H1 (cell line): ENCODE results near the gene HEPHL1. TPM values are rescaled to one million over a fixed set of nuclear protein-coding genes. Genes with fewer than 3 reads are reported as not detected.
A peak's percentile ranks its signal among the peaks of the same experiment; 100 is the strongest.

Experiments used
- CTCF ChIA-PET: fragments of 300-600 bp; sonication (Branson Sonifier 250); formaldehyde crosslinking; loops from one replicate; lab custom pipeline; 2021; ENCODE audit not compliant: partially characterized antibody; lab: Charles Lee
- POLR2A ChIA-PET: fragments of 300-600 bp; sonication (Branson Sonifier 250); formaldehyde crosslinking; loops from one replicate; lab custom pipeline; 2021; ENCODE audit warnings: inconsistent platforms; ENCODE audit not compliant: partially characterized antibody; lab: Charles Lee
- DNase-seq, 2 experiments: peaks; one replicate each; pipeline versions ENCODE4 v3.0.0 to v3.0.0-alpha.2; 2010 to 2022; ENCODE audit warnings: low spot score in 2 of 2, low read depth in 1 of 2, mixed read lengths in 1 of 2
- FAIRE-seq: peaks from 2 replicates; lab custom pipeline; 2011; peaks lifted over from hg19 to GRCh38; lab: Jason Lieb, UNC
- H2AFZ ChIP-seq: 2 replicates; pipeline ENCODE4 v1.8.1; 2012; ENCODE audit warnings: low read length, inconsistent platforms
- H2AK5ac ChIP-seq: 2 replicates; pipeline ENCODE4 v1.6.1; 2013; ENCODE audit warnings: low read depth, low read length
- H2BK120ac ChIP-seq: replicated peaks from 2 replicates; pipeline ENCODE3; 2013; ENCODE audit warnings: low read depth, low read length, inconsistent platforms
- H2BK12ac ChIP-seq: 2 replicates; pipeline ENCODE4 v1.6.1; 2013; ENCODE audit warnings: low read depth, low read length
- H2BK15ac ChIP-seq: 2 replicates; pipeline ENCODE4 v1.6.1; 2013; ENCODE audit warnings: low read length
- H2BK20ac ChIP-seq: 2 replicates; pipeline ENCODE4 v1.6.1; 2013; ENCODE audit warnings: low read length
- H2BK5ac ChIP-seq: 2 replicates; pipeline ENCODE4 v1.6.1; 2013; ENCODE audit warnings: low read depth, low read length
- H3K14ac ChIP-seq: 2 replicates; pipeline ENCODE4 v1.6.1; 2013; ENCODE audit warnings: inconsistent platforms; ENCODE audit not compliant: insufficient read length
- H3K18ac ChIP-seq: 2 replicates; pipeline ENCODE4 v1.6.1; 2013; ENCODE audit warnings: low read length; ENCODE audit errors: extremely low read depth
- H3K23ac ChIP-seq: 2 replicates; pipeline ENCODE4 v1.6.1; 2013; ENCODE audit warnings: inconsistent platforms; ENCODE audit not compliant: insufficient read length
- H3K23me2 ChIP-seq: 2 replicates; pipeline ENCODE4 v1.6.1; 2013; ENCODE audit warnings: low read depth, low read length
- H3K27ac ChIP-seq: 2 replicates; pipeline ENCODE4 v1.6.1; 2011; ENCODE audit warnings: low read depth, low read length, inconsistent platforms
- H3K27me3 ChIP-seq, 4 experiments: replicated peaks in 1 of 4; 1 replicate in 1 of 4; 2 replicates in 3 of 4; pipeline versions ENCODE4 v1.6.1 to v1.8.1; 2011 to 2013; ENCODE audit warnings: low read length in 3 of 4, mild to moderate bottlenecking in 3 of 4, inconsistent platforms in 2 of 4, mixed read lengths in 2 of 4, moderate library complexity in 1 of 4; ENCODE audit not compliant: control insufficient read depth in 3 of 4, insufficient read depth in 3 of 4; ENCODE audit errors: extremely low read depth in 1 of 4
- H3K36me3 ChIP-seq, 4 experiments: 2 replicates each; pipeline versions ENCODE4 v1.6.1 to v1.8.1; 2011 to 2013; ENCODE audit warnings: mild to moderate bottlenecking in 4 of 4, low read length in 3 of 4, moderate library complexity in 2 of 4, control low read depth in 1 of 4, inconsistent platforms in 1 of 4; ENCODE audit not compliant: insufficient read depth in 4 of 4, control insufficient read depth in 2 of 4
- H3K4ac ChIP-seq: replicated peaks from 2 replicates; pipeline ENCODE3; 2013; ENCODE audit warnings: low read length, low read depth, mixed read lengths, inconsistent platforms; ENCODE audit not compliant: insufficient read length
- H3K4me1 ChIP-seq, 4 experiments: replicated peaks in 1 of 4; 1 replicate in 1 of 4; 2 replicates in 3 of 4; pipeline versions ENCODE4 v1.6.1 to v1.8.1; 2011 to 2013; ENCODE audit warnings: low read length in 3 of 4, inconsistent platforms in 2 of 4, mixed read lengths in 1 of 4; ENCODE audit not compliant: insufficient read depth in 4 of 4, control insufficient read depth in 3 of 4
- H3K4me2 ChIP-seq, 2 experiments: 2 replicates each; pipeline versions ENCODE4 v1.6.1 to v1.8.1; 2011 to 2013; ENCODE audit warnings: low read depth in 2 of 2, low read length in 2 of 2, control low read depth in 1 of 2, inconsistent platforms in 1 of 2, mild to moderate bottlenecking in 1 of 2; ENCODE audit not compliant: insufficient read depth in 1 of 2
- H3K4me3 ChIP-seq, 4 experiments: fragments of 200-600, 300-600 bp in 1 of 4; sonication (generic), shearing (Covaris generic), sonication (Bioruptor Twin) in 1 of 4; 2 replicates each; pipeline versions ENCODE4 v1.5.1 to v1.8.1; 2011 to 2016; ENCODE audit warnings: low read length in 4 of 4, low read depth in 3 of 4, control low read depth in 2 of 4, inconsistent platforms in 2 of 4, mild to moderate bottlenecking in 2 of 4, mixed read lengths in 1 of 4, moderate library complexity in 1 of 4; ENCODE audit not compliant: insufficient read depth in 2 of 4; ENCODE audit errors: extremely low read depth in 1 of 4
- H3K56ac ChIP-seq: replicated peaks from 2 replicates; pipeline ENCODE3; 2013; ENCODE audit warnings: low read depth, mild to moderate bottlenecking, mixed read lengths, low read length, inconsistent platforms; ENCODE audit not compliant: insufficient read length
- H3K79me1 ChIP-seq: 2 replicates; pipeline ENCODE4 v1.6.1; 2013; ENCODE audit warnings: low read depth, low read length, control low read depth
- H3K79me2 ChIP-seq, 2 experiments: 2 replicates each; pipeline versions ENCODE4 v1.6.1 to v1.8.1; 2012 to 2013; ENCODE audit warnings: low read length in 2 of 2, mild to moderate bottlenecking in 2 of 2, inconsistent platforms in 1 of 2; ENCODE audit not compliant: insufficient read depth in 2 of 2, control insufficient read depth in 1 of 2
- H3K9ac ChIP-seq, 4 experiments: replicated peaks in 1 of 4; 1 replicate in 1 of 4; 2 replicates in 3 of 4; pipeline versions ENCODE4 v1.6.1 to v1.8.1; 2011 to 2013; ENCODE audit warnings: low read depth in 3 of 4, low read length in 3 of 4, control low read depth in 2 of 4, mild to moderate bottlenecking in 2 of 4, moderate library complexity in 2 of 4, inconsistent platforms in 1 of 4; ENCODE audit errors: extremely low read depth in 1 of 4
- H3K9me3 ChIP-seq, 2 experiments: 2 replicates each; pipeline versions ENCODE4 v1.6.1 to v1.8.1; 2012 to 2013; ENCODE audit warnings: mild to moderate bottlenecking in 2 of 2, moderate library complexity in 2 of 2, control low read depth in 1 of 2, inconsistent platforms in 1 of 2, low read depth in 1 of 2, low read length in 1 of 2, mixed read lengths in 1 of 2; ENCODE audit not compliant: insufficient read depth in 2 of 2
- H4K20me1 ChIP-seq, 2 experiments: replicated peaks in 1 of 2; 2 replicates each; pipeline versions ENCODE3 to v1.8.1; 2011 to 2013; ENCODE audit warnings: inconsistent platforms in 2 of 2, low read length in 2 of 2, mild to moderate bottlenecking in 1 of 2; ENCODE audit not compliant: insufficient read depth in 2 of 2, control insufficient read depth in 1 of 2
- H4K5ac ChIP-seq: 2 replicates; pipeline ENCODE4 v1.6.1; 2013; ENCODE audit warnings: low read length, low read depth, mixed read lengths, inconsistent platforms; ENCODE audit not compliant: insufficient read length
- H4K8ac ChIP-seq: 2 replicates; pipeline ENCODE4 v1.8.0; 2013; ENCODE audit warnings: mild to moderate bottlenecking, moderate library complexity, low read length, inconsistent platforms; ENCODE audit not compliant: insufficient read depth; ENCODE audit errors: extremely low read depth
- H4K91ac ChIP-seq: replicated peaks from 2 replicates; pipeline ENCODE3; 2013; ENCODE audit warnings: low read length, mixed read lengths, inconsistent platforms; ENCODE audit not compliant: insufficient read length
- ATF2 ChIP-seq: IDR thresholded peaks from 2 replicates; pipeline ENCODE4 v1.6.1; 2012; ENCODE audit warnings: low read length, inconsistent platforms
- EGR1 ChIP-seq: IDR thresholded peaks from 2 replicates; pipeline ENCODE4 v1.6.1; 2011; ENCODE audit warnings: low read depth, low read length, borderline replicate concordance
- EZH2 ChIP-seq: fragments of 200-600 bp; sonication (generic); IDR thresholded peaks from 2 replicates; pipeline ENCODE4 v1.7.1; 2012; ENCODE audit warnings: low read depth, mild to moderate bottlenecking, moderate library complexity, low read length, inconsistent platforms; ENCODE audit not compliant: severe bottlenecking
- FOSL1 ChIP-seq: IDR thresholded peaks from 2 replicates; pipeline ENCODE4 v1.6.1; 2011; ENCODE audit warnings: mild to moderate bottlenecking, low read depth, low read length, moderate library complexity; ENCODE audit not compliant: insufficient read depth
- HDAC6 ChIP-seq: IDR thresholded peaks from one replicate; pipeline ENCODE4 v1.7.1; 2012; ENCODE audit warnings: low read depth, mild to moderate bottlenecking, inconsistent platforms, low read length, moderate library complexity
- MAFK ChIP-seq: IDR thresholded peaks from 2 replicates; pipeline ENCODE4 v1.6.1; 2012; ENCODE audit warnings: low read depth, mild to moderate bottlenecking, improper control_type of control experiment, low read length
- MAX ChIP-seq: IDR thresholded peaks from 2 replicates; pipeline ENCODE4 v1.6.1; 2012; ENCODE audit warnings: inconsistent platforms
- NANOG ChIP-seq: IDR thresholded peaks from 2 replicates; pipeline ENCODE4 v1.6.1; 2011; ENCODE audit warnings: low read length, low read depth, mild to moderate bottlenecking, inconsistent platforms; ENCODE audit not compliant: insufficient read depth, poor library complexity, severe bottlenecking
- POU5F1 ChIP-seq: IDR thresholded peaks from 2 replicates; pipeline ENCODE4 v1.6.1; 2011; ENCODE audit warnings: low read depth, mild to moderate bottlenecking, low read length, moderate library complexity
- RNF2 ChIP-seq: fragments of 200-900, 300-1000 bp; sonication (generic); IDR thresholded peaks from 2 replicates; pipeline ENCODE4 v1.7.1; 2016; ENCODE audit warnings: borderline replicate concordance, low read depth, mild to moderate bottlenecking, antibody characterized with exemption, low read length; ENCODE audit not compliant: poor library complexity, severe bottlenecking; ENCODE audit errors: missing control alignments
- RXRA ChIP-seq: IDR thresholded peaks from 2 replicates; pipeline ENCODE4 v1.6.1; 2011; ENCODE audit warnings: low read depth, mild to moderate bottlenecking, low read length, moderate library complexity; ENCODE audit not compliant: insufficient read depth
- SIX5 ChIP-seq: IDR thresholded peaks from 2 replicates; pipeline ENCODE4 v1.6.1; 2011; ENCODE audit warnings: mild to moderate bottlenecking, low read depth, low read length
- WGBS, 2 experiments: shearing (Covaris generic) in 1 of 2; methylation state at CpG; one replicate each; pipeline versions ENCODE4 v1.1.6 to v1.1.7; 2013 to 2015; ENCODE audit warnings: low lambda C conversion rate in 2 of 2, mixed read lengths in 2 of 2, inconsistent platforms in 1 of 2, low coverage in 1 of 2, missing lambda C conversion rate in 1 of 2; ENCODE audit not compliant: insufficient replicate concordance in 2 of 2, insufficient coverage in 1 of 2, insufficient read length in 1 of 2; ENCODE audit errors: extremely low coverage in 1 of 2, missing lambda C conversion rate in 1 of 2; 5-methylcytosine and 5-hydroxymethylcytosine counted together
- polyA plus RNA-seq, 7 experiments: library from polyadenylated mRNA; depleted of rRNA in 3 of 7; stranded (reverse) in 5 of 7; unstranded in 2 of 7; fragments of >200 nt in 5 of 7; fragments of 200-250 nt in 2 of 7; gene quantifications; 1 replicate in 5 of 7; 2 replicates in 1 of 7; 4 replicates in 1 of 7; pipeline versions ENCODE4 v1.2.1 to v1.2.3, GENCODE V29; 2011 to 2013; ENCODE audit warnings: missing spikeins in 2 of 7, mixed read lengths in 2 of 7
- total RNA-seq: library from RNA; stranded (reverse); fragmentation: NEBNext Ultra II Directional; extraction: Animal tissue kit (Norgen Biotek cat#: 25700); gene quantifications from 2 replicates; pipeline ENCODE4 v1.2.1, GENCODE V29; 2021

HEPHL1 gene
- total and polyA plus RNA-seq, 2 of the 8 experiments (the other 6 are each of a cell fraction or from before 2014, with no cell fraction given): 0.09 to 0.11 TPM

- no peak overlapping the region for H4K8ac ChIP-seq
- H3K4me2 ChIP-seq: no peak overlapping the region
- no peak overlapping the region for H3K27ac ChIP-seq
- ChIA-PET POLR2A (no interaction called here), CTCF (no interaction called here)
- H3K27me3 ChIP-seq: no peaks in the 10 kb centered on the region
- H3K56ac ChIP-seq: no peak overlapping the region
- H4K5ac ChIP-seq: no peak overlapping the region
- no peaks in the 10 kb centered on the region for H4K20me1 ChIP-seq
- H3K79me1 ChIP-seq: no peaks in the 10 kb centered on the region
- no peak overlapping the region for H2AK5ac ChIP-seq
- H3K4ac ChIP-seq: no peak overlapping the region
- no peaks in the 10 kb centered on the region for H3K4me1 ChIP-seq
- no peak overlapping the region for H3K23ac ChIP-seq
- H2AFZ ChIP-seq: peak overlapping the region; percentile 38; the same call in 1 of the 2 replicates
- H3K23me2 ChIP-seq: no peaks in the 10 kb centered on the region
- 92% methylated on average over 21 of the region's 21 CpGs; no CpG with 5 or more reads in 1 of the 2 experiments for WGBS, 2 experiments
- no peaks in the 10 kb centered on the region for H3K9me3 ChIP-seq
- FAIRE-seq (no peak), DNase-seq (no peak)
- H3K14ac ChIP-seq: no peak overlapping the region
- H3K18ac ChIP-seq: no peak overlapping the region; the same call in 1 of the 2 replicates
- no peaks in the 10 kb centered on the region for H3K79me2 ChIP-seq
- H2BK5ac ChIP-seq: no peak overlapping the region
- no peaks in the 10 kb centered on the region for H3K36me3 ChIP-seq
- H4K91ac ChIP-seq: no peak overlapping the region
- no peak overlapping the region for H2BK20ac ChIP-seq
- no peak overlapping the region for H2BK15ac ChIP-seq
- no peak overlapping the region for H2BK120ac ChIP-seq
- no peak overlapping the region for H3K9ac ChIP-seq
- no peak overlapping the region for H2BK12ac ChIP-seq
- H3K4me3 ChIP-seq: no peak overlapping the region
- TF ChIP-seq POU5F1: no peak
- no peak for TF ChIP-seq NANOG
- TF ChIP-seq EZH2: no peak
- no peak for TF ChIP-seq MAX
- TF ChIP-seq RNF2: no peak
- no peak for TF ChIP-seq ATF2
- no peak for TF ChIP-seq RXRA
- no peak for TF ChIP-seq SIX5
- no peak for TF ChIP-seq HDAC6
- no peak for TF ChIP-seq FOSL1
- TF ChIP-seq MAFK: no peak
- TF ChIP-seq EGR1: no peak
These were observed 67.8 kb downstream of the HEPHL1 start for GRCh38 chr11:94088906-94089305.
